ENCODE results near the gene MT3.
A peak's percentile ranks its signal among the peaks of the same experiment; 100 is the strongest.
"Not testable (repeated sequence)": the region's sequence is repeated elsewhere in the genome, so short reads cannot be mapped to it uniquely, and the experiment has no call there.

The MT3 gene

GRCh38 chr16:56580391-56581048, 8.8 kb upstream of the MT3 start:
- DNase-seq, result no peak

- DNase-seq, result not testable (repeated sequence)
These were observed 6.4 kb upstream of the MT3 start for GRCh38 chr16:56582911-56583310.

- DNase-seq, result no peak
These were observed 5.8 kb upstream of the MT3 start for GRCh38 chr16:56583351-56584168.

GRCh38 chr16:56584276-56584675, 5.1 kb upstream of the MT3 start:
- DNase-seq, result no peak

- DNase-seq, result no peak
These were observed 567 bp upstream of the MT3 start for GRCh38 chr16:56588781-56589140.

- DNase-seq, result no peak
These were observed 2.2 kb downstream of the MT3 start for GRCh38 chr16:56591377-56592060.

- DNase-seq, result no peak
These were observed 4.4 kb downstream of the MT3 start for GRCh38 chr16:56593573-56594291.

GRCh38 chr16:56594292-56594619, 4.9 kb downstream of the MT3 start:
- DNase-seq, result no peak

- peak; percentile 38 for DNase-seq
These were observed 11.2 kb downstream of the MT3 start for GRCh38 chr16:56600398-56600999.

GRCh38 chr16:56601325-56601724, 12.0 kb downstream of the MT3 start:
- DNase-seq, result no peak

GRCh38 chr16:56603589-56603988, 14.3 kb downstream of the MT3 start:
- DNase-seq, result no peak

GRCh38 chr16:56604966-56605365, 15.6 kb downstream of the MT3 start:
- DNase-seq, result no peak

- DNase-seq, result no peak
These were observed 16.1 kb downstream of the MT3 start for GRCh38 chr16:56605475-56605874.

GRCh38 chr16:56606071-56606475, 16.7 kb downstream of the MT3 start:
- no peak for DNase-seq

- no peak for DNase-seq
These were observed 17.3 kb downstream of the MT3 start for GRCh38 chr16:56606476-56607108.

- DNase-seq, result no peak
These were observed 17.8 kb downstream of the MT3 start for GRCh38 chr16:56607109-56607618.

- no peak for DNase-seq
These were observed 18.3 kb downstream of the MT3 start for GRCh38 chr16:56607675-56608042.

- DNase-seq, result peak; percentile 80
These were observed 18.9 kb downstream of the MT3 start, which contains the start of gene MT2A for GRCh38 chr16:56608043-56608875. Gene MT2A (plus strand): TSS chr16:56608584. CDS start chr16:56608656, 72 bp downstream.

- DNase-seq, result no peak
These were observed 19.6 kb downstream of the MT3 start for GRCh38 chr16:56608876-56609462.

- DNase-seq, result peak; percentile 38
These were observed 20.2 kb downstream of the MT3 start for GRCh38 chr16:56609463-56609921.
